GM21786 (cell line): ENCODE results near the gene OR6B1.

Experiments used
- ATAC-seq: cut with Tn5 transposase; IDR thresholded peaks from one replicate; pipeline ENCODE4 v1.9.1; 2021; ENCODE audit not compliant: unreplicated experiment

The OR6B1 gene

GRCh38 chr7:144000020-144000419, at the start of gene OR6B1:
TSS of gene OR6B1 (plus strand) at chr7:144000320. CDS start at chr7:144003997, 3,677 bp downstream.
- no peak for ATAC-seq

GRCh38 chr7:143953421-143953820, 46.7 kb upstream of the OR6B1 start:
- no peak for ATAC-seq

GRCh38 chr7:143954135-143954534, 46.0 kb upstream of the OR6B1 start:
- ATAC-seq, result no peak

- no peak for ATAC-seq
These were observed 45.6 kb upstream of the OR6B1 start, which contains the start of gene OR2F1 for GRCh38 chr7:143954544-143954943. TSS of gene OR2F1 (plus strand) at chr7:143954844. CDS start at chr7:143959971, 5,127 bp downstream.

- no peak for ATAC-seq
These were observed 41.3 kb upstream of the OR6B1 start for GRCh38 chr7:143958781-143959180.

- ATAC-seq, result no peak
These were observed 39.1 kb upstream of the OR6B1 start for GRCh38 chr7:143960813-143961610.

- no peak for ATAC-seq
These were observed 34.8 kb upstream of the OR6B1 start for GRCh38 chr7:143965280-143965679.

- no peak for ATAC-seq
These were observed 32.7 kb upstream of the OR6B1 start for GRCh38 chr7:143967398-143967797.

- no peak for ATAC-seq
These were observed 26.2 kb upstream of the OR6B1 start for GRCh38 chr7:143973870-143974416.

GRCh38 chr7:143974459-143974858, 25.7 kb upstream of the OR6B1 start:
- ATAC-seq, result no peak

- ATAC-seq, result no peak
These were observed 24.5 kb upstream of the OR6B1 start for GRCh38 chr7:143975617-143976016.

- ATAC-seq, result no peak
These were observed 21.5 kb upstream of the OR6B1 start for GRCh38 chr7:143978585-143978984.

GRCh38 chr7:143979359-143979758, 20.8 kb upstream of the OR6B1 start:
- ATAC-seq, result no peak

GRCh38 chr7:143979998-143980397, 20.1 kb upstream of the OR6B1 start:
- no peak for ATAC-seq

- no peak for ATAC-seq
These were observed 19.2 kb upstream of the OR6B1 start for GRCh38 chr7:143980746-143981510.

GRCh38 chr7:143983960-143984359, 16.2 kb upstream of the OR6B1 start:
- no peak for ATAC-seq

- ATAC-seq, result no peak
These were observed 12.6 kb upstream of the OR6B1 start for GRCh38 chr7:143987513-143987912.

GRCh38 chr7:143988976-143989745, 11.0 kb upstream of the OR6B1 start:
- ATAC-seq, result no peak

- no peak for ATAC-seq
These were observed 7.5 kb upstream of the OR6B1 start for GRCh38 chr7:143992670-143993069.

- ATAC-seq, result no peak
These were observed 6.2 kb upstream of the OR6B1 start for GRCh38 chr7:143993924-143994323.

GRCh38 chr7:144001543-144001942, 1.4 kb downstream of the OR6B1 start:
- no peak for ATAC-seq
